Measurements from ENCODE around the gene SCGB1A1.

DNA sequence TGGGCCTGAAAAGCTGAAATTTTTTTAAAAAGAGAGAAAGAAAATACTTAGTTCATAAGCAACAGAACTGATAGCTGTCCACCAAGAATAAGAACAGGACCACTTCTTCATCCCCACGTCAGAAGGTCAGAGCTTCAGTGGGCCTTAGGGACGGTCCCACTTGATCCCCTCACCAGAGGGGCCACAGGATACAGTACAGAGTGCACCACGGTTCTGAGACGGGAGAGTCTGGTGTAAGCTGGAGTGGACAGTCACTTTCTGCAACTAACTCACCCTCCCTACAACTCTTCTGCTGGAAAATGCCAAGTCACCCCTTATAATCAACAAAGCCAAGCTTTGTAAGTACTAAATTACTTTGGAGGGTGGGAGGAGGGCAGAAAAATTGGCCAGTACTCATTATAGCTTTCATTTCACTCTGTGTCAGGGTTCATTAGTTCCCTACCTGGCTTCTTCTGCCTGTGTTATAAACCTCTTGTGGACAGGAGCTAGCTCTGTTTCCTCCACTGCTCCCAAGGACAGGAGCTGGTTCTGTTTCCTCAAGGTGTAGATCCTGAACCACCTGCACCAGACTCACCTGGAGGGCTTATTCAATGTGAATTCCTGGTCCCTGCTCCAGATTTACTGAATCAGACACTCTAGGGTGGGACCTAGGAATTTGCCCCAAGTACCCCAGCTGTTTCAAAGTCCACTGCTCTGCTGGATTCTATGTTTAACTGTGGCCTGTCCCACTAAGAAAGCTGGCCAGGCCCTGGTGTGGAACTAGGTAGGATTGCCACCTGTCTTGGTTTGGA, 39.6 kb downstream of the SCGB1A1 start:
- no peak for TF ChIP-seq ZNF274 (IDR thresholded peaks at IDR 0.05; ENCODE audit: low read depth, low read length)
- no peak for TF ChIP-seq YY1 (IDR thresholded peaks at IDR 0.05; ENCODE audit: insufficient read depth, insufficient read length)
